Hepatocyte (in vitro differentiated cells): ENCODE results near the gene DSE. TPM values are rescaled to one million over a fixed set of nuclear protein-coding genes. Genes with fewer than 3 reads are reported as not detected.

Experiments
- DNase-seq: peaks from one replicate; pipeline ENCODE4 v3.0.0-alpha.2; 2016; ENCODE audit warnings: low spot score
- H2AFZ ChIP-seq: fragments of 200-600 bp; sonication (generic); 2 replicates; pipeline ENCODE4 v1.6.0; 2016; ENCODE audit warnings: antibody characterized with exemption, mild to moderate bottlenecking
- H3K27ac ChIP-seq: fragments of 200-600 bp; sonication (generic); 2 replicates; pipeline ENCODE4 v1.5.1; 2016; ENCODE audit warnings: mild to moderate bottlenecking
- H3K27me3 ChIP-seq: fragments of 200-600 bp; sonication (generic); 2 replicates; pipeline ENCODE4 v1.6.1; 2016
- H3K36me3 ChIP-seq: fragments of 200-600 bp; sonication (generic); replicated peaks from 2 replicates; pipeline ENCODE4 v1.5.1; 2016; ENCODE audit warnings: low read depth; ENCODE audit not compliant: insufficient read depth
- H3K4me1 ChIP-seq: fragments of 200-600 bp; sonication (generic); 2 replicates; pipeline ENCODE4 v1.5.1; 2016; ENCODE audit warnings: mild to moderate bottlenecking, moderate library complexity; ENCODE audit not compliant: insufficient read depth
- H3K4me2 ChIP-seq: fragments of 200-600 bp; sonication (generic); 2 replicates; pipeline ENCODE4 v1.6.0; 2016
- H3K4me3 ChIP-seq: fragments of 200-600 bp; sonication (generic); 2 replicates; pipeline ENCODE4 v1.5.1; 2016; ENCODE audit warnings: mild to moderate bottlenecking
- H3K79me2 ChIP-seq: fragments of 200-600 bp; sonication (generic); 2 replicates; pipeline ENCODE4 v1.6.0; 2017; ENCODE audit warnings: mild to moderate bottlenecking
- H3K9me2 ChIP-seq: fragments of 200-600 bp; sonication (generic); replicated peaks from 2 replicates; pipeline ENCODE4 v1.6.0; 2017; ENCODE audit warnings: mild to moderate bottlenecking; ENCODE audit not compliant: insufficient read depth
- H3K9me3 ChIP-seq: fragments of 200-600 bp; sonication (generic); 2 replicates; pipeline ENCODE4 v1.5.1; 2016; ENCODE audit warnings: low read depth, mild to moderate bottlenecking
- H4K20me1 ChIP-seq: fragments of 200-600 bp; sonication (generic); 2 replicates; pipeline ENCODE4 v1.6.0; 2016; ENCODE audit warnings: mild to moderate bottlenecking; ENCODE audit not compliant: insufficient read depth, poor library complexity, severe bottlenecking
- CTCF ChIP-seq: fragments of 200-600 bp; sonication (generic); IDR thresholded peaks from 2 replicates; pipeline ENCODE4 v1.5.1; 2016; ENCODE audit warnings: antibody characterized with exemption, mild to moderate bottlenecking; ENCODE audit not compliant: poor library complexity
- EZH2 ChIP-seq: fragments of 200-600 bp; sonication (generic); IDR thresholded peaks from 2 replicates; pipeline ENCODE4 v1.6.1; 2016; ENCODE audit warnings: antibody characterized with exemption, mild to moderate bottlenecking, borderline replicate concordance
- EZH2phosphoT487 ChIP-seq: fragments of 200-600 bp; sonication (generic); IDR thresholded peaks from one replicate; pipeline ENCODE4 v1.6.1; 2018; ENCODE audit warnings: antibody characterized with exemption, mild to moderate bottlenecking, low read depth, moderate library complexity; ENCODE audit not compliant: unreplicated experiment, severe bottlenecking
- WGBS: methylation state at CpG from one replicate; pipeline ENCODE4 v1.1.6; 2016; ENCODE audit warnings: low lambda C conversion rate; ENCODE audit errors: missing lambda C conversion rate; 5-methylcytosine and 5-hydroxymethylcytosine counted together
- polyA plus RNA-seq: library from polyadenylated mRNA; unstranded; fragments of >200 nt; fragmentation: Nextera tagmentation; extraction: Ambion mirVana; gene quantifications from 2 replicates; pipeline ENCODE4 v1.2.1, GENCODE V29; 2016
- total RNA-seq: library from RNA; depleted of rRNA; stranded (reverse); fragments of >200 nt; gene quantifications from 2 replicates; pipeline ENCODE4 v1.2.3, GENCODE V29; 2014

Gene DSE
- total and polyA plus RNA-seq, 2 experiments from 2014 or later, result 19.9 to 45.0 TPM

DNA sequence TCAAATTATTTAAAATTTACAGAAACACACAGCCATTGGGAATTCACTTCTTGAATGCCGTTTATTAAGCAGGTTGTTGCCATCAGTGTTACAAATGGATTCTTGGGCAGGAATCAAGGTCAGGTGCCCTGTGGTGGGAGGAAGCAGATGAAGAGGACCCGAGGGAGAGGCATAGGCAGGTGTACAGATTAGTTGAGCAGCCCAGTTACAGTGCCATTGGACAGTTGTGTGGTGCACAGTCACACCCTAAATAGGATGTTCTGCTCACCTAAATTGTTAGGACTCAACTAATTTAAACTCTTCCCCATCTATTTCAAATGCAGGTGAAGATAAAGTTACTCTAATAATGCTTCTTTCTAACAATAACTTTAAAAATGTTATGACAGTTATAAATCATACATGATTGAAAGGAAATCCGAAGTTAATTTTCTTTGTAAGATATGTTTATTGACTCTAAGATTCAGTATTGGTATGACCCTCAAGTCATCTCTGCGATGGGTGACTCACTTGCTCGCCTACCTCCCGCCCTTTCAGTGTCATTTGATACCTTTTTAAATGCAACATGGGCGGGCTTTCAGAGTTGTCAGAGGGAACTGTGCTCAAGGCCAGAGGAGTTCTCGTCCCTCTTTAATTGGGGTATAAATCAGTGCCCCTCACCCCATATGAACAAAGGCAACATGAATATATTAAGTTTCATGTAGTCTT, 35.1 kb downstream of the DSE start:
- peaks cover 7% of the 10 kb centered on the region for H3K4me1 ChIP-seq
- no peaks in the 10 kb centered on the region for H4K20me1 ChIP-seq
- peaks cover 59% of the 10 kb centered on the region for H3K79me2 ChIP-seq
- no peak for DNase-seq
- H3K36me3 ChIP-seq, result no peaks in the 10 kb centered on the region
- no peak for TF ChIP-seq EZH2phosphoT487
- no peak for TF ChIP-seq CTCF
- TF ChIP-seq EZH2, result no peak
- H3K9me2 ChIP-seq, result no peaks in the 10 kb centered on the region
- peak overlapping the region; percentile 58 for H3K27ac ChIP-seq
- WGBS, result 47% methylated on average over 8 of the region's 8 CpGs
- no peak overlapping the region for H3K4me3 ChIP-seq
- H3K27me3 ChIP-seq, result no peaks in the 10 kb centered on the region
- no peaks in the 10 kb centered on the region for H3K9me3 ChIP-seq
- peak overlapping the region; percentile 30 for H3K4me2 ChIP-seq
- H2AFZ ChIP-seq, result no peak overlapping the region

- TF ChIP-seq EZH2 (no peak), EZH2phosphoT487 (no peak), CTCF (no peak)
- Histone ChIP-seq H3K4me3 (no peak overlapping the region), H3K4me2 (peak overlapping the region; percentile 9), H3K9me2 (no peaks in the 10 kb centered on the region), H3K79me2 (peaks cover 57% of the 10 kb centered on the region), H2AFZ (no peak overlapping the region), H3K27ac (peak overlapping the region; percentile 52), H3K36me3 (no peaks in the 10 kb centered on the region), H4K20me1 (no peaks in the 10 kb centered on the region), H3K4me1 (peaks cover 16% of the 10 kb centered on the region), H3K9me3 (no peaks in the 10 kb centered on the region), H3K27me3 (no peaks in the 10 kb centered on the region)
- DNase-seq, result no peak
- 59% methylated on average over 4 of the region's 4 CpGs for WGBS
These were observed 36.1 kb downstream of the DSE start for GRCh38 chr6:116406678-116407345.

DNA sequence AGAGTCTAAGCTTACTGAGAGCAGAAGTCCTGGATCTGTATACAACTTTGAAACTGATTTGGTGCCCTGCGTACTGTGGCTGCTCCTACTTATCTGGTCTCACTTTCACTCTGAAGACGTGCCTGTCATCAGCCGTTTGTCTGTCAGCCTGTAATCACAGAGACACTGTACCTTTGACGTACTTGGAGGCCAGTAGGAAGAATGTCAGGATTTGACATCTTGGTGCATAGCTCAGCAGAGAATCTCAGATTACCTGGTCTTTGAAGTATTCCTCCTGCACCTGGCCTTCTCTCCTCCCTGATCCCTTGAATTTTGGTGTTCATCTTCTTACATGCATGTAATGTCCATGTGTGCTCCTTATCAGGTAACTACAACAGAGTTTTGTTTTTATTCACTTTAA, 37.7 kb downstream of the DSE start:
- no peaks in the 10 kb centered on the region for H3K9me3 ChIP-seq
- H3K79me2 ChIP-seq, result peaks cover 50% of the 10 kb centered on the region
- peaks cover 16% of the 10 kb centered on the region for H3K4me1 ChIP-seq
- 83% methylated on average over 4 of the region's 4 CpGs for WGBS
- H3K27me3 ChIP-seq, result no peaks in the 10 kb centered on the region
- TF ChIP-seq EZH2 (no peak), EZH2phosphoT487 (no peak), CTCF (no peak)
- no peak for DNase-seq
- no peak overlapping the region for H3K4me3 ChIP-seq
- no peak overlapping the region for H3K27ac ChIP-seq
- no peak overlapping the region for H3K4me2 ChIP-seq
- no peak overlapping the region for H2AFZ ChIP-seq
- H3K36me3 ChIP-seq, result no peaks in the 10 kb centered on the region
- H3K9me2 ChIP-seq, result no peaks in the 10 kb centered on the region
- no peaks in the 10 kb centered on the region for H4K20me1 ChIP-seq
